ENCODE data around the gene ZSCAN23. TPM values are rescaled to one million over a fixed set of nuclear protein-coding genes. Genes with fewer than 3 reads are reported as not detected.

The ZSCAN23 gene
- total and polyA plus RNA-seq, 8 donors = 0.42 to 3.3 (median 1.1) TPM

- FAIRE-seq (no peak), DNase-seq (no peak), ATAC-seq (no peak)
- H3K27me3 ChIP-seq = no peaks in the 10 kb centered on the region
- no peak overlapping the region for H3K27ac ChIP-seq
- 72 to 84% methylated on average over 5 of the region's 5 CpGs for WGBS, 2 donors
- peaks cover 0 to 7% (median 0%) of the 10 kb centered on the region in 3 donors for H3K4me1 ChIP-seq
- peaks cover 0 to 17% (median 10%) of the 10 kb centered on the region in 3 donors for H3K36me3 ChIP-seq
- intact Hi-C loops (cut with DNase I) = no loop called here
- TF ChIP-seq CTCF (IDR thresholded peaks at IDR 0.05) = no peak
- H3K9me3 ChIP-seq = no peaks in the 10 kb centered on the region
- no peak overlapping the region for H3K4me3 ChIP-seq
Observed at GRCh38 chr6:28393912-28394662, 49.2 kb downstream of the ZSCAN23 start.

GRCh38 chr6:28390688-28391087 lies 52.6 kb downstream of the ZSCAN23 start:
- FAIRE-seq (no peak), DNase-seq (no peak), ATAC-seq (no peak)
- Histone ChIP-seq H3K9me3 (no peaks in the 10 kb centered on the region), H3K4me1 (no peaks in the 10 kb centered on the region), H3K36me3 (peaks cover 0 to 21% (median 10%) of the 10 kb centered on the region in 3 donors), H3K27me3 (no peaks in the 10 kb centered on the region), H3K27ac (no peak overlapping the region), H3K4me3 (no peak overlapping the region)
- TF ChIP-seq CTCF (IDR thresholded peaks at IDR 0.05) = no peak
- intact Hi-C loops (cut with DNase I) = no loop called here
- 94 to 96% methylated on average over 8 of the region's 8 CpGs for WGBS, 2 donors

- ATAC-seq = no peak
- Histone ChIP-seq H3K27ac (peak overlapping the region in 1 of 4 donors; percentile 57), H3K27me3 (no peaks in the 10 kb centered on the region), H3K4me1 (peaks cover 3 to 11% (median 4%) of the 10 kb centered on the region in 3 donors), H3K4me3 (no peak overlapping the region), H3K9me3 (no peaks in the 10 kb centered on the region), H3K36me3 (peaks cover 0 to 12% (median 0%) of the 10 kb centered on the region in 3 donors)
- WGBS, 2 donors = 46 to 63% methylated on average over 2 of the region's 2 CpGs
- FAIRE-seq = no peak
- intact Hi-C loops (cut with DNase I) = no loop called here
- DNase-seq = no peak
- no peak for TF ChIP-seq CTCF (IDR thresholded peaks at IDR 0.05)
Observed at GRCh38 chr6:28384143-28384533, 59.2 kb downstream of the ZSCAN23 start.

GRCh38 chr6:28383235-28384142 lies 59.8 kb downstream of the ZSCAN23 start:
- Histone ChIP-seq H3K36me3 (peaks cover 0 to 12% (median 0%) of the 10 kb centered on the region in 3 donors), H3K9me3 (peaks cover 0 to 5% (median 0%) of the 10 kb centered on the region in 4 donors), H3K4me1 (peaks cover 3 to 11% (median 4%) of the 10 kb centered on the region in 3 donors), H3K4me3 (peak overlapping the region; percentile 18 to 55 (median 44)), H3K27me3 (no peaks in the 10 kb centered on the region), H3K27ac (peak overlapping the region; percentile 22 to 76 (median 52))
- TF ChIP-seq CTCF (IDR thresholded peaks at IDR 0.05) = peak in 3 of 4 donors; percentile 26 to 42 (median 29)
- intact Hi-C loops (cut with DNase I) = no loop called here
- WGBS, 2 donors = 10 to 11% methylated on average over 31 of the region's 31 CpGs
- FAIRE-seq (peak; percentile 66), DNase-seq (peak; percentile 83 to 93 (median 85)), ATAC-seq (peak; percentile 99)

Other genes starting within 250 kb of the ZSCAN23 start
- gene ZSCAN9, start 218.2 kb downstream of the ZSCAN23 start, total RNA-seq = 1 to 10 TPM; 3.5 to 8.5 (median 4.6) TPM
- gene ZSCAN9, start 218.2 kb downstream of the ZSCAN23 start, polyA plus RNA-seq = 10 to 100 TPM in 1 of 2 donors, 1 to 10 TPM in 1; 7.9 to 15.0 TPM
- 1 to 10 TPM; 1.4 to 3.4 (median 1.8) TPM for gene ZKSCAN4, start 191.2 kb downstream of the ZSCAN23 start, total RNA-seq
- 1 to 10 TPM; 2.0 to 2.6 TPM for gene ZKSCAN4, start 191.2 kb downstream of the ZSCAN23 start, polyA plus RNA-seq
- under 1 TPM; 0.28 to 0.81 (median 0.51) TPM for gene NKAPL, start 184.2 kb downstream of the ZSCAN23 start, total RNA-seq
- gene NKAPL, start 184.2 kb downstream of the ZSCAN23 start, polyA plus RNA-seq = 1 to 10 TPM in 1 of 2 donors, under 1 TPM in 1; 0.80 to 1.5 TPM
- 1 to 10 TPM; 3.6 to 7.6 (median 5.9) TPM for gene ZSCAN26, start 176.3 kb downstream of the ZSCAN23 start, total RNA-seq
- 10 to 100 TPM in 1 of 2 donors, 1 to 10 TPM in 1; 6.8 to 11.7 TPM for gene ZSCAN26, start 176.3 kb downstream of the ZSCAN23 start, polyA plus RNA-seq
- gene PGBD1, start 161.9 kb downstream of the ZSCAN23 start, total RNA-seq = 1 to 10 TPM in 2 of 6 donors, under 1 TPM in 4; 0.60 to 1.5 (median 0.83) TPM
- gene PGBD1, start 161.9 kb downstream of the ZSCAN23 start, polyA plus RNA-seq = 1 to 10 TPM; 2.2 to 3.1 TPM
- gene ZSCAN31, start 107.3 kb downstream of the ZSCAN23 start, total RNA-seq = 10 to 100 TPM in 1 of 6 donors, 1 to 10 TPM in 5; 4.4 to 13.2 (median 7.4) TPM
- gene ZSCAN31, start 107.3 kb downstream of the ZSCAN23 start, polyA plus RNA-seq = 10 to 100 TPM in 1 of 2 donors, 1 to 10 TPM in 1; 6.3 to 10.5 TPM
- 1 to 10 TPM; 1.5 to 5.0 (median 2.1) TPM for gene ZKSCAN3, start 93.5 kb downstream of the ZSCAN23 start, total RNA-seq
- gene ZKSCAN3, start 93.5 kb downstream of the ZSCAN23 start, polyA plus RNA-seq = 1 to 10 TPM; 1.2 to 1.6 TPM
- gene ZSCAN12, start 43.7 kb downstream of the ZSCAN23 start, total RNA-seq = 1 to 10 TPM; 2.1 to 4.4 (median 2.8) TPM
- gene ZSCAN12, start 43.7 kb downstream of the ZSCAN23 start, polyA plus RNA-seq = 1 to 10 TPM in 1 of 2 donors, under 1 TPM in 1; 0.80 to 1.9 TPM
- not detected for gene GPX6, start 72.3 kb upstream of the ZSCAN23 start, total RNA-seq
- not detected for gene GPX6, start 72.3 kb upstream of the ZSCAN23 start, polyA plus RNA-seq
- gene GPX5, start 82.4 kb upstream of the ZSCAN23 start, total RNA-seq = not detected
- not detected for gene GPX5, start 82.4 kb upstream of the ZSCAN23 start, polyA plus RNA-seq

Measured in pancreas (tissue), 10 donors.